LNCaP clone FGC (cell line): Measurements from ENCODE around the gene DAAM1.

Experiments
- DNase-seq: peaks from one replicate; pipeline ENCODE4 v3.0.0-alpha.2; 2011; ENCODE audit warnings: low read depth
- H3K4me3 ChIP-seq: 2 replicates; pipeline ENCODE4 v1.5.1; 2011; ENCODE audit warnings: mild to moderate bottlenecking, low read depth, low read length, control low read depth
- CTCF ChIP-seq: IDR thresholded peaks from 2 replicates; pipeline ENCODE4 v1.5.1; 2012; ENCODE audit warnings: mild to moderate bottlenecking; ENCODE audit not compliant: control insufficient read depth, insufficient read depth; ENCODE audit errors: extremely low read depth

DAAM1 gene

DNA sequence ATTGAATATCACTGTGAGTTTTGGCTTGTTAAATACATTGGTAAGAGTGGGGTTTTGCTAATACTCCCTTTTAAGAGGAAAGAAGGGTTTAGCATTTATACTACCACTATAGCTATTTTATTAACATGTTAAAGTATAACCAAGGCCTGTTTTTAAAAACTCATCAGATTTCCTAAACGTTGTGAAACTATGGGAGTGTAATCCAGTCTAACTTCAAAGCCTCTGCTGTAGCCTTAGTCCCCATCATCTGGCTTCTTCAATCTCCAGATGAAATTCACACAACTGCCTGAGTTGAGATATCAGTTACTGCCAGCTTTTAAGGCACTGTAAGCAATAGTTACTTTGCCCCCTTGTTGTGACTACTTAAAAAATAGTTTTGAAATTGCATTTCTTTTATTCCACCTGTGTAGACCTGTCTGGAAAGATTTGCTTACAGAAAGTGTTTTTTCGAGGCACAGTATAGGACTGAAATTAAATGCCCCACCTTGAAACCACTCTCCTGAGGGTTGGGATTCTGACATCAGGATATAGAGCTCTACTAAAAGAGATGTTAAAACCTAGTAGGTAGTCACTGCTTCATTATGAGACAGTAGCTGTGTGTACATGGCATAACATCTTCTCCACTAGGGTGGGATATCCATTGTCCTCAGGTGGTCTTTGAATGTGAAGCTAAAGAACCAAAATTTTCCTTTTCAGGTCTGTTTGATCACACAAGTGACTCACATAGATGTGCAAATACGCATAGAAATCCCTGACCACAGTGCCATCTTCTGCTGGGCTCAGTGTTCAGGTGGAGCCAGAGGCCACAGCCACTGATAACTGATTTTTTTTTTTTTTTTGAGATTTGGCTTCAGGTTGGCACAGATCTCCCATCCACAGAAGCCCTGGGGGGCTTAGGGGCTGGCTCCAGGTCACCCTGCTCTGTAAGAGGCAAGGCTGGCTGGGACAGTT is 125.5 kb downstream of the DAAM1 start:
- DNase-seq: no peak
- TF ChIP-seq CTCF: peak; percentile 33
- H3K4me3 ChIP-seq: no peak overlapping the region

- no peak for TF ChIP-seq CTCF
- no peak overlapping the region for H3K4me3 ChIP-seq
- DNase-seq: no peak
Measured at GRCh38 chr14:59314953-59315599, 126.6 kb downstream of the DAAM1 start.

GRCh38 chr14:59316151-59316830 is 127.8 kb downstream of the DAAM1 start:
- TF ChIP-seq CTCF: no peak
- no peak for DNase-seq
- H3K4me3 ChIP-seq: no peak overlapping the region

DNA sequence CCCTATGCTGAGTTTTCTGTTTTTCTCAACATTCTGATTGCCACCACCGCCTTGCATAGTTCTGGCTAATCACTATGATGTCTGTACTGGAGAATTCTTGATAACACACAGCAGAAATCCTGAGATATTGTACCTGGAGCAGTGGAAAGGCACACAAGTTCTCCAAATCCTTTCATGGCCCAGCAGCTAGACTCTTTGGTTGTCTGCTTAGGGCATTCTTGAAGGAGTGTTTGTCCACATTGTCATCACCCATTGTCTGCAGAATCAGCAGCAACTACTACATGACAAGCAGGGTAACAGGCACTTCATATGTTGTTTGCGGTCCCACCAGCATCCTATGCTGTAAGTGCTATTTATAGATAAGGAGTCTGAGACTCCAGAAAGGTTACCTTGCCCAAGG is 128.9 kb downstream of the DAAM1 start:
- H3K4me3 ChIP-seq: no peak overlapping the region
- DNase-seq: no peak
- TF ChIP-seq CTCF: no peak

GRCh38 chr14:59317798-59318505 is 129.5 kb downstream of the DAAM1 start:
- DNase-seq: no peak

More at GRCh38 chr14:59317798-59318505, 129.5 kb downstream of the DAAM1 start:
- no peak overlapping the region for H3K4me3 ChIP-seq
- no peak for TF ChIP-seq CTCF
